H4 (cell line): ENCODE data around the gene JADE2. TPM values are rescaled to one million over a fixed set of nuclear protein-coding genes. Genes with fewer than 3 reads are reported as not detected.
"Not testable (repeated sequence)": the region's sequence is repeated elsewhere in the genome, so short reads cannot be mapped to it uniquely, and the experiment has no call there.

Experiments
- DNase-seq: peaks from one replicate; pipeline ENCODE4 v3.0.0-alpha.2; 2015; ENCODE audit warnings: low spot score
- total RNA-seq: library from RNA; depleted of rRNA; stranded (reverse); fragments of >200 nt; shearing (Covaris generic); gene quantifications from 2 replicates; pipeline ENCODE4 v1.2.3, GENCODE V29; 2014

JADE2 gene
- total RNA-seq, 1 experiment from 2014 or later: 17.9 TPM

GRCh38 chr5:134551901-134552300, 26.4 kb downstream of the JADE2 start:
- DNase-seq: no peak

GRCh38 chr5:134552301-134552700, 26.8 kb downstream of the JADE2 start:
- peak; percentile 68 for DNase-seq

GRCh38 chr5:134552716-134553115, 27.2 kb downstream of the JADE2 start:
- DNase-seq: not testable (repeated sequence)

GRCh38 chr5:134553821-134554267, 28.4 kb downstream of the JADE2 start:
- no peak for DNase-seq

- peak; percentile 98 for DNase-seq
Observed at GRCh38 chr5:134554319-134555222, 29.1 kb downstream of the JADE2 start.

- no peak for DNase-seq
Observed at GRCh38 chr5:134555223-134555889, 29.9 kb downstream of the JADE2 start.

GRCh38 chr5:134555890-134556311, 30.4 kb downstream of the JADE2 start:
- peak; percentile 99 for DNase-seq

GRCh38 chr5:134556588-134556987, 31.1 kb downstream of the JADE2 start:
- not testable (repeated sequence) for DNase-seq

GRCh38 chr5:134556994-134557393, 31.5 kb downstream of the JADE2 start:
- DNase-seq: no peak

GRCh38 chr5:134559672-134560071, 34.2 kb downstream of the JADE2 start:
- DNase-seq: no peak

GRCh38 chr5:134560698-134561097, 35.2 kb downstream of the JADE2 start:
- DNase-seq: no peak

GRCh38 chr5:134561871-134562296, 36.4 kb downstream of the JADE2 start:
- peak; percentile 78 for DNase-seq

GRCh38 chr5:134563221-134563620, 37.8 kb downstream of the JADE2 start:
- no peak for DNase-seq

GRCh38 chr5:134563962-134564361, 38.5 kb downstream of the JADE2 start:
- no peak for DNase-seq

GRCh38 chr5:134564396-134564795, 38.9 kb downstream of the JADE2 start:
- DNase-seq: no peak

- no peak for DNase-seq
Observed at GRCh38 chr5:134565791-134566740, 40.6 kb downstream of the JADE2 start.

GRCh38 chr5:134566741-134567221, 41.3 kb downstream of the JADE2 start:
- no peak for DNase-seq

- DNase-seq: no peak
Observed at GRCh38 chr5:134567641-134568336, 42.3 kb downstream of the JADE2 start.

GRCh38 chr5:134568337-134568700, 42.8 kb downstream of the JADE2 start:
- no peak for DNase-seq

GRCh38 chr5:134568761-134569695, 43.6 kb downstream of the JADE2 start:
- peak; percentile 58 for DNase-seq
